Keratinocyte (primary cell): ENCODE data around the gene CHAC2. TPM values are rescaled to one million over a fixed set of nuclear protein-coding genes. Genes with fewer than 3 reads are reported as not detected.
A peak's percentile ranks its signal among the peaks of the same experiment; 100 is the strongest.

Source experiments
- DNase-seq: peaks from one replicate; pipeline ENCODE4 v3.0.0-alpha.2; 2011; ENCODE audit warnings: low read depth, missing footprints, low spot score
- FAIRE-seq: peaks from 2 replicates; lab custom pipeline; 2011; peaks lifted over from hg19 to GRCh38; lab: Jason Lieb, UNC
- H2AFZ ChIP-seq: 2 replicates; pipeline ENCODE4 v1.6.0; 2012; ENCODE audit warnings: low read length, control low read depth, inconsistent platforms; ENCODE audit not compliant: control insufficient read depth
- H3K27ac ChIP-seq: 2 replicates; pipeline ENCODE4 v1.5.1; 2011; ENCODE audit warnings: low read length; ENCODE audit not compliant: control insufficient read depth, insufficient read depth
- H3K27me3 ChIP-seq: 3 replicates; pipeline ENCODE4 v1.6.0; 2011; ENCODE audit warnings: low read length; ENCODE audit not compliant: control insufficient read depth, insufficient read depth; ENCODE audit errors: extremely low read depth
- H3K36me3 ChIP-seq, 2 experiments: 2 replicates in 1 of 2; 3 replicates in 1 of 2; pipeline ENCODE4 v1.5.1; 2011; ENCODE audit warnings: low read length in 2 of 2, mild to moderate bottlenecking in 1 of 2; ENCODE audit not compliant: control insufficient read depth in 2 of 2, insufficient read depth in 2 of 2; ENCODE audit errors: extremely low read depth in 1 of 2
- H3K4me1 ChIP-seq: 3 replicates; pipeline ENCODE4 v1.5.1; 2011; ENCODE audit warnings: low read length; ENCODE audit not compliant: control insufficient read depth, insufficient read depth; ENCODE audit errors: extremely low read depth
- H3K4me2 ChIP-seq: 3 replicates; pipeline ENCODE4 v1.6.0; 2011; ENCODE audit warnings: low read depth, low read length; ENCODE audit not compliant: control insufficient read depth, insufficient read depth; ENCODE audit errors: extremely low read depth
- H3K4me3 ChIP-seq, 3 experiments: fragments of 200-600 bp in 1 of 3; sonication (generic) in 1 of 3; 2 replicates in 2 of 3; 3 replicates in 1 of 3; pipeline ENCODE4 v1.5.1; 2011 to 2016; ENCODE audit warnings: low read length in 3 of 3, mild to moderate bottlenecking in 3 of 3, control low read depth in 2 of 3, inconsistent platforms in 1 of 3, low read depth in 1 of 3, mixed read lengths in 1 of 3, mixed run types in 1 of 3, moderate library complexity in 1 of 3; ENCODE audit not compliant: control insufficient read depth in 2 of 3, insufficient read depth in 2 of 3; ENCODE audit errors: extremely low read depth in 1 of 3
- H3K79me2 ChIP-seq: 2 replicates; pipeline ENCODE4 v1.6.0; 2012; ENCODE audit warnings: low read length; ENCODE audit not compliant: control insufficient read depth, insufficient read depth
- H3K9ac ChIP-seq: 3 replicates; pipeline ENCODE4 v1.6.0; 2011; ENCODE audit warnings: low read length; ENCODE audit not compliant: control insufficient read depth, insufficient read depth; ENCODE audit errors: extremely low read depth
- H3K9me1 ChIP-seq: 3 replicates; pipeline ENCODE4 v1.6.0; 2011; ENCODE audit warnings: low read length; ENCODE audit not compliant: control insufficient read depth, insufficient read depth; ENCODE audit errors: extremely low read depth
- H3K9me3 ChIP-seq: 2 replicates; pipeline ENCODE4 v1.5.1; 2012; ENCODE audit warnings: low read depth, low read length; ENCODE audit not compliant: control insufficient read depth
- H4K20me1 ChIP-seq: 3 replicates; pipeline ENCODE4 v1.6.0; 2011; ENCODE audit warnings: low read length; ENCODE audit not compliant: control insufficient read depth, insufficient read depth; ENCODE audit errors: extremely low read depth
- EZH2 ChIP-seq: IDR thresholded peaks from one replicate; pipeline ENCODE4 v1.6.1; 2012; ENCODE audit warnings: inconsistent platforms, mild to moderate bottlenecking, low read length, moderate library complexity
- dilution Hi-C: fragments of 300-500 bp; cut with MboI; formaldehyde crosslinking; loops from one replicate; pipeline ENCODE4 v1.7.0; 2020; ENCODE audit warnings: low sequenced_read_pairs; ENCODE audit not compliant: extremely low pct_ligation_motif_present
- polyA plus RNA-seq, 5 experiments: library from polyadenylated mRNA; depleted of rRNA in 3 of 5; stranded (reverse) in 3 of 5; stranded (forward) in 1 of 5; unstranded in 1 of 5; fragments of >200 nt; gene quantifications; 1 replicate in 1 of 5; 2 replicates in 3 of 5; 3 replicates in 1 of 5; pipeline versions ENCODE4 v1.2.1 to v1.2.3, GENCODE V29; 2011 to 2012; ENCODE audit warnings: missing spikeins in 2 of 5, low read depth in 1 of 5, low replicate concordance in 1 of 5
- TF ChIP-seq, protein P1 (sequence below), 3 experiments: IDR thresholded peaks in 1 of 3; conservative IDR thresholded peaks in 1 of 3; optimal IDR thresholded peaks in 1 of 3; 2 replicates in 2 of 3; 3 replicates in 1 of 3; pipeline versions ENCODE3 to v1.5.1; 2011; ENCODE audit warnings: low read length in 3 of 3, mild to moderate bottlenecking in 3 of 3, moderate library complexity in 2 of 3, control low read depth in 1 of 3, inconsistent platforms in 1 of 3; ENCODE audit not compliant: insufficient read depth in 2 of 3; ENCODE audit errors: extremely low read depth in 1 of 3

CHAC2 gene
- polyA plus RNA-seq, 1 donor (not counting 4 experiments of a cell fraction or from before 2014, with no cell fraction given), result 10.9 TPM

DNA sequence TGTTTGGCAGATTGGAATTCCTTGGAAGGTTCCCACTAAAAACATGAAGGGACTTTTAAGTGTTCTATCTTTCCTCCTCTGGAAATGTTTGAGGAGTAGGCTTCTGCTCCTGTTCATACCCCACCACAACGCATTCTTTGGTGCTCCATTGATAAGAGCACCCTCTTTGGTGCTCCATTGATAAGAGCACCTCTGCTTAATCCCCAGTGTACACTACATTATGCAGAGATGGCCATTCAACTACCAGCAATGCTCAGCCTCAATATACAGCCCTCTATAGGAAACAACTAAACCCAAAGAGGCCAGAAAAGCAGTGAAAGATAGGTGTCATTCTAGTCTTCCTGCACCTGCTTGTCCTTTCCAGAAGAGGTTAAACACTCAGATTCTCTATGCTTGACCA lies 1.8 kb upstream of the CHAC2 start:
- Histone ChIP-seq H3K9ac (no peak overlapping the region), H3K9me3 (no peaks in the 10 kb centered on the region), H3K36me3 (no peaks in the 10 kb centered on the region), H3K27ac (no peak overlapping the region), H3K9me1 (no peaks in the 10 kb centered on the region), H3K27me3 (no peaks in the 10 kb centered on the region), H3K4me3 (no peak overlapping the region), H3K4me1 (peaks cover 9% of the 10 kb centered on the region), H3K4me2 (no peak overlapping the region), H2AFZ (no peak overlapping the region), H4K20me1 (no peaks in the 10 kb centered on the region), H3K79me2 (peaks cover 23% of the 10 kb centered on the region)
- TF ChIP-seq, protein P1, sequence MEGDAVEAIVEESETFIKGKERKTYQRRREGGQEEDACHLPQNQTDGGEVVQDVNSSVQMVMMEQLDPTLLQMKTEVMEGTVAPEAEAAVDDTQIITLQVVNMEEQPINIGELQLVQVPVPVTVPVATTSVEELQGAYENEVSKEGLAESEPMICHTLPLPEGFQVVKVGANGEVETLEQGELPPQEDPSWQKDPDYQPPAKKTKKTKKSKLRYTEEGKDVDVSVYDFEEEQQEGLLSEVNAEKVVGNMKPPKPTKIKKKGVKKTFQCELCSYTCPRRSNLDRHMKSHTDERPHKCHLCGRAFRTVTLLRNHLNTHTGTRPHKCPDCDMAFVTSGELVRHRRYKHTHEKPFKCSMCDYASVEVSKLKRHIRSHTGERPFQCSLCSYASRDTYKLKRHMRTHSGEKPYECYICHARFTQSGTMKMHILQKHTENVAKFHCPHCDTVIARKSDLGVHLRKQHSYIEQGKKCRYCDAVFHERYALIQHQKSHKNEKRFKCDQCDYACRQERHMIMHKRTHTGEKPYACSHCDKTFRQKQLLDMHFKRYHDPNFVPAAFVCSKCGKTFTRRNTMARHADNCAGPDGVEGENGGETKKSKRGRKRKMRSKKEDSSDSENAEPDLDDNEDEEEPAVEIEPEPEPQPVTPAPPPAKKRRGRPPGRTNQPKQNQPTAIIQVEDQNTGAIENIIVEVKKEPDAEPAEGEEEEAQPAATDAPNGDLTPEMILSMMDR (optimal IDR thresholded peaks at IDR 0.05 in 1 of 3, IDR thresholded peaks at IDR 0.05 in 1 of 3, conservative IDR thresholded peaks at IDR 0.05 in 1 of 3; ENCODE audit: extremely low read depth in 1 of 3, insufficient read depth in 2 of 3, low read length in 3 of 3), result no peak
- TF ChIP-seq EZH2, result no peak
- no peak for FAIRE-seq
- dilution Hi-C loops, result no loop called here
- DNase-seq, result no peak

DNA sequence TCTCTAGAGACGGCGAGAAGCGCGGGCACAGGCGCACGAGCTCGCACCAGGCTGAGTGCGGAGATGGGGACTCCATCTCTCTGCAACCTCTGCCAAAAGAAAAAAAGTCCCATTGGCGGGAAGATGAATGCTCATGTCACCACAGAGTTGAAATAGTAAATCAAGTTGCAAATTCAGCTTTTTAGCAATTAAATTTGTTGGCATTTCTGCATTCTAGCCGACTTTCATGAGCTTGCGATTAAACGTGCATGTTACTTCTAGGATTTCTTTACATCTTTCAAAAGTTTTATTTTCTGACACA lies 588 bp downstream of the CHAC2 start:
- H2AFZ ChIP-seq, result peak overlapping the region; percentile 91
- peak overlapping the region; percentile 80 for H3K27ac ChIP-seq
- dilution Hi-C loops, result no loop called here
- TF ChIP-seq, protein P1 (optimal IDR thresholded peaks at IDR 0.05 in 1 of 3, IDR thresholded peaks at IDR 0.05 in 1 of 3, conservative IDR thresholded peaks at IDR 0.05 in 1 of 3; ENCODE audit: extremely low read depth in 1 of 3, insufficient read depth in 2 of 3, low read length in 3 of 3), result no peak
- no peak for TF ChIP-seq EZH2
- H4K20me1 ChIP-seq, result no peaks in the 10 kb centered on the region
- peak overlapping the region; percentile 60 to 92 (median 86) for H3K4me3 ChIP-seq
- H3K79me2 ChIP-seq, result peaks cover 26% of the 10 kb centered on the region
- no peak for DNase-seq
- H3K27me3 ChIP-seq, result no peaks in the 10 kb centered on the region
- H3K9ac ChIP-seq, result peak overlapping the region; percentile 83
- peak overlapping the region; percentile 88 for H3K4me2 ChIP-seq
- no peak for FAIRE-seq
- H3K9me3 ChIP-seq, result no peaks in the 10 kb centered on the region
- H3K4me1 ChIP-seq, result peaks cover 9% of the 10 kb centered on the region
- H3K9me1 ChIP-seq, result no peaks in the 10 kb centered on the region
- no peaks in the 10 kb centered on the region for H3K36me3 ChIP-seq
